Glutamatergic neuron (in vitro differentiated cells): ENCODE measurements around the gene CDNF. TPM values are rescaled to one million over a fixed set of nuclear protein-coding genes. Genes with fewer than 3 reads are reported as not detected.
"Not testable (repeated sequence)": the region's sequence is repeated elsewhere in the genome, so short reads cannot be mapped to it uniquely, and the experiment has no call there.

ENCODE experiments used
- DNase-seq: peaks from one replicate; pipeline ENCODE4 v3.0.0; 2022
- H3K27ac Mint-ChIP-seq: one replicate; pipeline ENCODE4 v1.8.0; 2020; ENCODE audit warnings: mild to moderate bottlenecking, mixed read lengths, inconsistent platforms; ENCODE audit not compliant: unreplicated experiment
- H3K27me3 Mint-ChIP-seq: one replicate; pipeline ENCODE4 v1.8.0; 2020; ENCODE audit warnings: mild to moderate bottlenecking, moderate library complexity, mixed read lengths, inconsistent platforms; ENCODE audit not compliant: unreplicated experiment
- H3K36me3 Mint-ChIP-seq: one replicate; pipeline ENCODE4 v1.8.0; 2020; ENCODE audit warnings: mild to moderate bottlenecking, mixed read lengths, inconsistent platforms; ENCODE audit not compliant: unreplicated experiment
- H3K4me1 Mint-ChIP-seq: one replicate; pipeline ENCODE4 v1.8.0; 2020; ENCODE audit warnings: mild to moderate bottlenecking, low read depth, mixed read lengths, inconsistent platforms; ENCODE audit not compliant: unreplicated experiment
- H3K4me3 Mint-ChIP-seq: one replicate; pipeline ENCODE4 v1.8.0; 2020; ENCODE audit warnings: mild to moderate bottlenecking, mixed read lengths, inconsistent platforms; ENCODE audit not compliant: unreplicated experiment
- H3K9me3 Mint-ChIP-seq: one replicate; pipeline ENCODE4 v1.8.0; 2020; ENCODE audit warnings: mild to moderate bottlenecking, moderate library complexity, mixed read lengths, inconsistent platforms; ENCODE audit not compliant: unreplicated experiment
- CTCF ChIP-seq: fragments of 200-600 bp; sonication (generic); IDR thresholded peaks from one replicate; pipeline ENCODE4 v1.5.0; 2021; ENCODE audit not compliant: partially characterized antibody, unreplicated experiment
- total RNA-seq: library from RNA; stranded (reverse); fragmentation: NEBNext Ultra II Directional; extraction: Animal tissue kit (Norgen Biotek cat#: 25700); gene quantifications from one replicate; pipeline ENCODE4 v1.2.1, GENCODE V29; 2021; ENCODE audit not compliant: unreplicated experiment

CDNF gene
- total RNA-seq, 1 donor from 2014 or later: 2.2 TPM

DNA sequence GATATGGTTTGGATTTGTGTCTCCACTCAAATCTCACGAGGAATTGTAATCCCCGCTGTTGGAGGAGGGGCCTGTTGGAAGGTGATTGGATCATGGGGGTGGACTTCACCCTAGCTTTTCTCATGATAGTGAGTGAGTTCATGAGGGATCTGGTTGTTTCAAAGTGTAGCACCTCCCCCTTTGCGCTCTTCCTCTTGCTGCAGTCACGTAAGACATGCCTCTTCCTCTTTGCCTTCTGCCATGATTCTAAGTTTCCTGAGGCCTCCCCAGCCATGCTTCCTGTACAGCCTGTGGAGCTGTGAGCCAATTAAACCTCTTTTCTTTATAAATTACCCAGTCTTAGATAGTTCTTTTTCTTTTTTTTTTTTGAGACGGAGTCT, 17.1 kb downstream of the CDNF start:
- no peak for TF ChIP-seq CTCF
- DNase-seq: no peak
- H3K36me3 Mint-ChIP-seq: no peaks in the 10 kb centered on the region
- no peaks in the 10 kb centered on the region for H3K9me3 Mint-ChIP-seq
- peaks cover 1% of the 10 kb centered on the region for H3K4me1 Mint-ChIP-seq
- H3K4me3 Mint-ChIP-seq: no peak overlapping the region
- H3K27ac Mint-ChIP-seq: no peak overlapping the region
- H3K27me3 Mint-ChIP-seq: peaks cover 2% of the 10 kb centered on the region

GRCh38 chr10:14820010-14820774, 17.6 kb downstream of the CDNF start:
- H3K9me3 Mint-ChIP-seq: no peaks in the 10 kb centered on the region
- no peak for DNase-seq
- H3K36me3 Mint-ChIP-seq: no peaks in the 10 kb centered on the region
- peaks cover 2% of the 10 kb centered on the region for H3K27me3 Mint-ChIP-seq
- H3K4me3 Mint-ChIP-seq: no peak overlapping the region
- no peak overlapping the region for H3K27ac Mint-ChIP-seq
- no peak for TF ChIP-seq CTCF
- H3K4me1 Mint-ChIP-seq: peaks cover 1% of the 10 kb centered on the region

- not testable (repeated sequence) for H3K36me3 Mint-ChIP-seq, H3K27me3 Mint-ChIP-seq, DNase-seq, H3K9me3 Mint-ChIP-seq, H3K4me3 Mint-ChIP-seq, H3K27ac Mint-ChIP-seq, H3K4me1 Mint-ChIP-seq
These were observed 21.1 kb downstream of the CDNF start for GRCh38 chr10:14816717-14817116.

GRCh38 chr10:14815681-14816080, 22.2 kb downstream of the CDNF start:
- Mint-ChIP-seq H3K27me3 (peaks cover 4% of the 10 kb centered on the region), H3K9me3 (no peaks in the 10 kb centered on the region), H3K4me1 (peaks cover 1% of the 10 kb centered on the region), H3K36me3 (no peaks in the 10 kb centered on the region), H3K4me3 (no peak overlapping the region), H3K27ac (no peak overlapping the region)
- DNase-seq: no peak
- TF ChIP-seq CTCF: no peak

DNA sequence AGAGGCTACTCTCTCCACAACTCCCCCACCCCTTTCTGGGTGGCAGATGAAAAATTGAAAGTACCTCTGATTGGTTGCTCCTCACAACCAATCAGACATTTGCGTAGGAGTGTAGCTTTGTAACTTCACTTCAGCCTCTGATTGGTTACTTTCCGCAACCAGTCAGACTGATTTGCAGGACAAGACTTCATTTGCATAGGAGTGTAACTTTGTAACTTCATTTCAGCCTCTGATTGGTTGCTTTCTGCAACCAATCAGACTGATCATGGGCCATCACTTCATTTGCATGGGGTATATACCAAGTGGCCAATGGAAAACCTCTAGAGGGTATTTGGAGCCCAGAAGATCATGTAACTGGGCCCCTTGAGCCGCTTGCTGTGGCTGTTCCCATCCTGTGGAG, 25.6 kb downstream of the CDNF start:
- H3K27ac Mint-ChIP-seq: no peak overlapping the region
- no peak for TF ChIP-seq CTCF
- peaks cover 4% of the 10 kb centered on the region for H3K27me3 Mint-ChIP-seq
- H3K36me3 Mint-ChIP-seq: no peaks in the 10 kb centered on the region
- DNase-seq: no peak
- H3K9me3 Mint-ChIP-seq: no peaks in the 10 kb centered on the region
- H3K4me3 Mint-ChIP-seq: no peak overlapping the region
- H3K4me1 Mint-ChIP-seq: no peaks in the 10 kb centered on the region
